RKO (cell line): Measurements from ENCODE around the gene CARD10.

ENCODE experiments used
- DNase-seq: peaks from one replicate; pipeline ENCODE4 v3.0.0-alpha.2; 2016; ENCODE audit warnings: low spot score

CARD10 gene

GRCh38 chr22:37502342-37503182 lies 16.7 kb downstream of the CARD10 start:
- no peak for DNase-seq

- peak; percentile 35 for DNase-seq
Measured at GRCh38 chr22:37501610-37502341, 17.4 kb downstream of the CARD10 start.

GRCh38 chr22:37500745-37501609 lies 18.2 kb downstream of the CARD10 start:
- no peak for DNase-seq

GRCh38 chr22:37499789-37500540 lies 19.2 kb downstream of the CARD10 start:
- DNase-seq, result no peak

GRCh38 chr22:37499027-37499707 lies 20.0 kb downstream of the CARD10 start:
- no peak for DNase-seq

GRCh38 chr22:37498289-37498909 lies 20.8 kb downstream of the CARD10 start:
- DNase-seq, result no peak

DNA sequence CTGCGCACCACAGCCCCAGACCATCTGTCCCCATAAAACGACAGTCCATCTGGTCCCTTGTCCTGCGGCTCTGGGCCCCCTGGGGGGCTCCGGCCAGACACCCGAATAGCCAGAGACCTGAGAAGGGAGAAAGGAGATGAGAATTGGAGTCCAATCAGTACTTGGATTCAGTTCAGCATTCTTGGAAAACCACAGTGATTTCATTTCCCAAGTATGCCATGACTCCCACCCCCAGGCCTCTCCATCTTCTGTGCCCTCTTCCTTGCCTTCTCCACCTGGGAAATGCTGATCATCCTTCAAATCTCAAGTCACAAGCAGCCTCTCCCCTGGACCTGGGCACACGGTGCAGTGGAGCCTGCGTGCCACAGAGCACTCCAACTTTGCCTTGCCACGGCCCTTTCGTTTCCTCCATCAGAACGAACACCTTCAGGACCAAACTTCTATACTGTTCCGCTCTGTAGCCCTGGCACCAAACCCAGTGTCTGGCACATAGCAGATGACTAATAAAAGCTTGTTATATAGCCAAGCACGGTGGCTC lies 22.1 kb downstream of the CARD10 start:
- DNase-seq, result peak; percentile 68

DNA sequence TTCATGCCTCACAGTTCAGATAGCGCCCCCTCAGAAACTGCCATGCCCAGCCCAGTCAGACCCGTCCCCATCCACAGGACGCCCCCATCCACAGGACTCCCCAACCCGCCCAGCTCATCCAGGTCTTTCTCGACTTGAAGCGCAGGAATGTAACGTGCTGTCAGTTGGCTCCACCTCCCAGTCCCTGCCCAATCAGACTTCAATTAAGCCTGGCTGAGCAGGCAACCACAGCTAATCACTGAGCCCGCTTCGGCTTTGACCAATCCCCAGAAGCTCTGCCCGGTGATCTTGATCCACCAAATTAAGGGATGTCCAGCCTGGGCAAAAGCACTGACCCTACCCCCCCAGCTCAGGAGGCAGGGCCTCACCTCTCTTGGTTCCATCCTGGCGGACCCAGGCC lies 22.6 kb downstream of the CARD10 start:
- no peak for DNase-seq

- DNase-seq, result no peak
Measured at GRCh38 chr22:37493979-37494378, 25.2 kb downstream of the CARD10 start.

GRCh38 chr22:37492428-37493344 lies 26.5 kb downstream of the CARD10 start:
- DNase-seq, result peak; percentile 47

GRCh38 chr22:37491559-37492427 lies 27.4 kb downstream of the CARD10 start:
- DNase-seq, result no peak

DNA sequence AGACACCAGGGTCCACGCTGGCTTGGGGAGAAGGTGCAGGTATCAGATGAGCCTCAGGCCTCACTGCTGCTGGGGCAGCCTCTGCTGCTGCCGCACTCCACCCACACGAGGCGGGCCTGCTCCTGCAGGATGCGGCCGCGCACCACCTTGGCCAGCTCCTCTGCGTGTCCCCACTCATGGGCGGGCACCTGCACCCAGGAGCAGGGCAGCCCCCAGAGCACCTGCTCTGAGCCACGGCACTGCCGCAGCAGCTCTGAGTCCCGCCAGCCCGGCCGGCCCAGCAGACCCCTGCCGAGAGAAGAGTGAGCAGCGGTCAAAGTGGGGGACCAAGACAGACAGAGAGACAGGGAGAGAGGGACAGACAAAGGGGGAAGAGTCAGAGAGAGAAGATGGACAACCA lies 28.1 kb downstream of the CARD10 start:
- DNase-seq, result no peak

DNA sequence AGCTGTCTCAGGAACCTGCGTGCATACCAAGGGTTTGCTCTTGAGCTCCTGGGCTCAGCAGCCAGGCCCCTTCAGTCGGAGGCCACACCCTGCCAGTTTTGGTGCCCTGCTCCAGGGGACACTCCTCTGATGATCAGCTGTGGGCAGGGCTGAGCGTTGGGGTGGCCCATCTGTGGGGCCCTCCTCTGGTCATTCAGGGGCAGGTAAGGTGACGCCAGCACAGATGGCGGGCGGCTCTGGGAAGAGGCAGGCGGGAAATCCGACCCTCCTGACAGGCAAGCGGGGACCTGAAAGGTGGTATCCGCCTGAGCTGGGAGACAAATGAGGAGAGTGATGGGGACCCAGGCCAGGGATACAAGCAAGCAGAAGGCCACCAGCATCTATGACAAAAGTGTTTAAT lies 29.2 kb downstream of the CARD10 start:
- DNase-seq, result no peak

GRCh38 chr22:37488337-37489135 lies 30.7 kb downstream of the CARD10 start:
- DNase-seq, result no peak

DNA sequence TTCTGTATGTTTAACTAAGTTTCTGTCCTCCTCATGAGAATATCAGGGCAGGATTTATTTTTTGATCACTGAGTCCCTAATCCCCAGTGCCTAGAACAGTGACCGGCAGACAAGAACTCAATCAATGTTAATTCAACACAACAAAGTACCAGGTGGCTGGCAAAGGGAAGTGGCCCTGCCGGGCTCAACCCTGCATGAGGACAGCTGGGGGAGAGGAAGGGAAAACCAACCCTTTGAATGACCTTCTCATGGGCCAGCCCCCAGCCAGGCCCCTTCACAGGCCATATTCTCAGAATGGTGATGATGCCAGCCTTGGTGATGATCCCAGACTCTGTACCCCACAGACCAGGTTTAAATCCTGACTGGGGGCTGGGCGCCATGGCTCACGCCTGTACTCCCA lies 31.6 kb downstream of the CARD10 start:
- no peak for DNase-seq

GRCh38 chr22:37487129-37487528 lies 32.1 kb downstream of the CARD10 start:
- DNase-seq, result no peak

DNA sequence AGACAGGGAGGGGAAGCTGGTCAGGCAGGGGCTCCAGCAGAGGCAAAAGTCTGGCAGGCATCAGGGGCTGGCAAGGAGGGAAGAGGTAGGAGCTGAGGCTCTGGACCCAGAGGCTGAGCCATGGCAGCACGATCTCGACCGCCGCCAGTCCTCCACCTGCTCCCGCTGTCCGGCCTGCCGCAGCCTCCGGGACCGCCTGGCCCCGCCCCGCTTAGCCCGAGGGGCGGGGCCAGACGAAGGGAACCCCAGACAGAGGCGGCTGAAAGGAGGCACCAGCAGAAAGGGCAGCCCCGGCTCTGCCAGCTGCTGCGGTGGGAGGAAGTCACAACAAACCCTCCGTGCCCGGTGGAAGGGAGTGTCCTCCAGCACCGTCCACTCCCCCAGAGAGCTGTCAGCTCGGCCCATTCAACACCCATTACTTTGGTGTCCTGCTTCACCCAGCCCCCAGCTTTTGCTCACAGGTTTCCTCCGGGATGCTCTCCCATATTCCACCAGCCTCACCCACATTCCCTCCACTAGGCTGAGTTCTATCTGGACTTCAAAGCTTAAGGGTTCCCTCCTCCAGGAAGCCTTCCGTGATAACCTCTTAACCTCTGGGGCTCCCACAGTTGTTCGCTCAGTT lies 32.9 kb downstream of the CARD10 start, which contains the start of gene MFNG:
Gene MFNG (minus strand): TSS at position 161 of the 622 bp plus-strand sequence. CDS start 207 bp downstream, outside the sequence.
- no peak for DNase-seq
